LoVo (cell line): ENCODE data around the gene DDX31.

ENCODE experiments used
- DNase-seq: peaks from one replicate; pipeline ENCODE4 v3.0.0-alpha.2; 2016; ENCODE audit warnings: low spot score

The DDX31 gene

GRCh38 chr9:132547052-132547431, 122.7 kb downstream of the DDX31 start:
- DNase-seq, result no peak

GRCh38 chr9:132546148-132547051, 123.4 kb downstream of the DDX31 start:
- no peak for DNase-seq

GRCh38 chr9:132545578-132545977, 124.2 kb downstream of the DDX31 start:
- DNase-seq, result no peak

- no peak for DNase-seq
These were observed 125.8 kb downstream of the DDX31 start for GRCh38 chr9:132543960-132544359.

- no peak for DNase-seq
These were observed 126.5 kb downstream of the DDX31 start for GRCh38 chr9:132543251-132543650.
